Stomach (tissue), 9 donors: Measurements from ENCODE around the gene RABGAP1. TPM values are rescaled to one million over a fixed set of nuclear protein-coding genes. Genes with fewer than 3 reads are reported as not detected.

Source experiments
- DNase-seq, 2 donors: peaks; one replicate each; pipeline versions ENCODE4 v3.0.0 to v3.0.0-alpha.2; 2013 to 2019
- H3K27ac ChIP-seq, 5 donors: fragments of 200-600 bp in 4 of 5; sonication (generic) in 4 of 5; one replicate each; pipeline ENCODE4 v1.5.1; 2013 to 2019; ENCODE audit warnings: mild to moderate bottlenecking in 1 of 5, moderate library complexity in 1 of 5
- H3K27me3 ChIP-seq, 3 donors: fragments of 200-600 bp; sonication (generic); one replicate each; pipeline ENCODE4 v1.5.1; 2017 to 2019; ENCODE audit warnings: mixed run types in 1 of 3
- H3K36me3 ChIP-seq, 4 donors: fragments of 200-600 bp; sonication (generic); 1 replicate in 3 of 4; 2 replicates in 1 of 4; pipeline ENCODE4 v1.5.1; 2016 to 2019
- H3K4me1 ChIP-seq, 4 donors: fragments of 200-600 bp; sonication (generic); one replicate each; pipeline ENCODE4 v1.5.1; 2016 to 2019
- H3K4me3 ChIP-seq, 4 donors: fragments of 200-600 bp; sonication (generic) in 3 of 4; one replicate each; pipeline ENCODE4 v1.5.1; 2016 to 2019; ENCODE audit warnings: mild to moderate bottlenecking in 1 of 4
- H3K9me3 ChIP-seq, 4 donors: fragments of 200-600 bp; sonication (generic); one replicate each; pipeline ENCODE4 v1.5.1; 2016 to 2019
- EP300 ChIP-seq: sonication (generic); formaldehyde crosslinking; IDR thresholded peaks from one replicate; pipeline ENCODE4 v1.6.1; 2017; ENCODE audit warnings: antibody characterized with exemption
- POLR2A ChIP-seq, 4 donors: fragments of 450-650 bp; IDR thresholded peaks; one replicate each; pipeline ENCODE4 v1.6.1; 2016; ENCODE audit warnings: antibody characterized with exemption in 4 of 4, control low read depth in 2 of 4, mild to moderate bottlenecking in 1 of 4, moderate library complexity in 1 of 4
- POLR2AphosphoS5 ChIP-seq, 3 donors: sonication (generic); formaldehyde crosslinking; IDR thresholded peaks; one replicate each; pipeline ENCODE4 v1.6.1; 2016; ENCODE audit warnings: antibody characterized with exemption in 3 of 3
- WGBS, 5 donors: extraction: QIAGEN DNeasy Blood & Tissue Kit in 3 of 5; methylation state at CpG; one replicate each; pipeline versions ENCODE4 v1.1.5 to v1.1.7; 2013 to 2018; 5-methylcytosine and 5-hydroxymethylcytosine counted together
- intact Hi-C: fragments of 100-400 bp; cut with DNase I; formaldehyde crosslinking; loops from one replicate; pipeline ENCODE4 v1.15.1; 2023; ENCODE audit warnings: low total_unique reads
- polyA plus RNA-seq, 3 donors: library from polyadenylated mRNA; stranded (reverse); fragments of 200-250 nt; gene quantifications; one replicate each; pipeline ENCODE4 v1.2.3, GENCODE V29; 2013
- total RNA-seq, 5 donors: library from RNA; depleted of rRNA; stranded (reverse); fragments of >200 nt; gene quantifications; one replicate each; pipeline versions ENCODE4 v1.1.0 to v1.2.3, GENCODE V29; 2014 to 2016
- TF ChIP-seq, protein P1 (sequence below), 7 experiments: fragments of 450-650 bp in 4 of 7; fragments of 200-600 bp in 3 of 7; sonication (generic) in 3 of 7; IDR thresholded peaks; one replicate each; pipeline ENCODE4 v1.5.1; 2016 to 2019; ENCODE audit warnings: antibody characterized with exemption in 7 of 7, control low read depth in 2 of 7, mild to moderate bottlenecking in 1 of 7
- donor health status: healthy with polysubstance abuse.
- donor health status: Bipolar disorder and iron deficiency.
- donor health status: healthy.

Gene RABGAP1
- total and polyA plus RNA-seq, 8 donors, result 7.0 to 157 (median 33.0) TPM

GRCh38 chr9:123121457-123121856, 180.6 kb downstream of the RABGAP1 start:
- no peaks in the 10 kb centered on the region for H3K27me3 ChIP-seq
- peaks cover 0 to 7% (median 0%) of the 10 kb centered on the region in 4 donors for H3K4me1 ChIP-seq
- TF ChIP-seq, protein P1, sequence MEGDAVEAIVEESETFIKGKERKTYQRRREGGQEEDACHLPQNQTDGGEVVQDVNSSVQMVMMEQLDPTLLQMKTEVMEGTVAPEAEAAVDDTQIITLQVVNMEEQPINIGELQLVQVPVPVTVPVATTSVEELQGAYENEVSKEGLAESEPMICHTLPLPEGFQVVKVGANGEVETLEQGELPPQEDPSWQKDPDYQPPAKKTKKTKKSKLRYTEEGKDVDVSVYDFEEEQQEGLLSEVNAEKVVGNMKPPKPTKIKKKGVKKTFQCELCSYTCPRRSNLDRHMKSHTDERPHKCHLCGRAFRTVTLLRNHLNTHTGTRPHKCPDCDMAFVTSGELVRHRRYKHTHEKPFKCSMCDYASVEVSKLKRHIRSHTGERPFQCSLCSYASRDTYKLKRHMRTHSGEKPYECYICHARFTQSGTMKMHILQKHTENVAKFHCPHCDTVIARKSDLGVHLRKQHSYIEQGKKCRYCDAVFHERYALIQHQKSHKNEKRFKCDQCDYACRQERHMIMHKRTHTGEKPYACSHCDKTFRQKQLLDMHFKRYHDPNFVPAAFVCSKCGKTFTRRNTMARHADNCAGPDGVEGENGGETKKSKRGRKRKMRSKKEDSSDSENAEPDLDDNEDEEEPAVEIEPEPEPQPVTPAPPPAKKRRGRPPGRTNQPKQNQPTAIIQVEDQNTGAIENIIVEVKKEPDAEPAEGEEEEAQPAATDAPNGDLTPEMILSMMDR (IDR thresholded peaks at IDR 0.05), result no peak
- TF ChIP-seq POLR2A (IDR thresholded peaks at IDR 0.05) (no peak), EP300 (no peak), POLR2AphosphoS5 (IDR thresholded peaks at IDR 0.05) (no peak)
- H3K27ac ChIP-seq, result no peak overlapping the region
- intact Hi-C loops, result no loop called here
- WGBS, 5 donors, result 60 to 78% (median 70%) methylated on average over 3 of the region's 3 CpGs
- H3K4me3 ChIP-seq, result no peak overlapping the region
- no peak for DNase-seq
- H3K9me3 ChIP-seq, result no peaks in the 10 kb centered on the region
- peaks cover 0 to 9% (median 8%) of the 10 kb centered on the region in 4 donors for H3K36me3 ChIP-seq

GRCh38 chr9:123127512-123128075, 186.8 kb downstream of the RABGAP1 start:
- H3K27ac ChIP-seq, result no peak overlapping the region
- intact Hi-C loops, result no loop called here
- no peaks in the 10 kb centered on the region for H3K27me3 ChIP-seq
- H3K9me3 ChIP-seq, result no peaks in the 10 kb centered on the region
- DNase-seq, result no peak
- H3K36me3 ChIP-seq, result peaks cover 0 to 56% (median 38%) of the 10 kb centered on the region in 4 donors
- TF ChIP-seq POLR2A (IDR thresholded peaks at IDR 0.05) (no peak), EP300 (no peak), POLR2AphosphoS5 (IDR thresholded peaks at IDR 0.05) (no peak)
- TF ChIP-seq, protein P1 (IDR thresholded peaks at IDR 0.05), result no peak
- no peaks in the 10 kb centered on the region for H3K4me1 ChIP-seq
- WGBS, 5 donors, result 86 to 96% (median 90%) methylated on average over 3 of the region's 3 CpGs
- H3K4me3 ChIP-seq, result no peak overlapping the region

- Histone ChIP-seq H3K27me3 (no peaks in the 10 kb centered on the region), H3K4me1 (no peaks in the 10 kb centered on the region), H3K36me3 (peaks cover 0 to 60% (median 42%) of the 10 kb centered on the region in 4 donors), H3K27ac (no peak overlapping the region), H3K9me3 (no peaks in the 10 kb centered on the region), H3K4me3 (no peak overlapping the region)
- WGBS, 5 donors, result 96 to 99% (median 98%) methylated on average over 4 of the region's 4 CpGs
- intact Hi-C loops, result no loop called here
- no peak for DNase-seq
- TF ChIP-seq, protein P1 (IDR thresholded peaks at IDR 0.05), result no peak
- no peak for TF ChIP-seq EP300
- TF ChIP-seq POLR2AphosphoS5 (IDR thresholded peaks at IDR 0.05), result no peak
- TF ChIP-seq POLR2A (IDR thresholded peaks at IDR 0.05), result no peak
Observed at GRCh38 chr9:123128591-123128990, 187.8 kb downstream of the RABGAP1 start.

GRCh38 chr9:123129423-123129822, 188.6 kb downstream of the RABGAP1 start:
- no peak overlapping the region for H3K27ac ChIP-seq
- H3K4me3 ChIP-seq, result no peak overlapping the region
- intact Hi-C loops, result no loop called here
- H3K9me3 ChIP-seq, result no peaks in the 10 kb centered on the region
- WGBS, 5 donors, result 93 to 97% (median 94%) methylated on average over 1 of the region's 1 CpG
- no peaks in the 10 kb centered on the region for H3K4me1 ChIP-seq
- no peaks in the 10 kb centered on the region for H3K27me3 ChIP-seq
- TF ChIP-seq POLR2A (IDR thresholded peaks at IDR 0.05) (no peak), POLR2AphosphoS5 (IDR thresholded peaks at IDR 0.05) (no peak), EP300 (no peak)
- TF ChIP-seq, protein P1 (IDR thresholded peaks at IDR 0.05), result no peak
- no peak for DNase-seq
- H3K36me3 ChIP-seq, result peaks cover 0 to 60% (median 40%) of the 10 kb centered on the region in 4 donors
